C4-2B (cell line): ENCODE results near the gene SCUBE2.

Source experiments
- CTCF ChIP-seq: fragments of 450-650 bp; conservative IDR thresholded peaks from 2 replicates; pipeline ENCODE4 v1.5.1; 2017; ENCODE audit warnings: mild to moderate bottlenecking
- ZFX ChIP-seq: fragments of 450-650 bp; IDR thresholded peaks from 2 replicates; pipeline ENCODE4 v1.6.1; 2017

- no peak for TF ChIP-seq CTCF
- no peak for TF ChIP-seq ZFX
Measured at GRCh38 chr11:9001736-9002135, 89.7 kb downstream of the SCUBE2 start.
